ENCODE data around the gene ATP2C1.
A peak's percentile ranks its signal among the peaks of the same experiment; 100 is the strongest.

Gene ATP2C1

DNA sequence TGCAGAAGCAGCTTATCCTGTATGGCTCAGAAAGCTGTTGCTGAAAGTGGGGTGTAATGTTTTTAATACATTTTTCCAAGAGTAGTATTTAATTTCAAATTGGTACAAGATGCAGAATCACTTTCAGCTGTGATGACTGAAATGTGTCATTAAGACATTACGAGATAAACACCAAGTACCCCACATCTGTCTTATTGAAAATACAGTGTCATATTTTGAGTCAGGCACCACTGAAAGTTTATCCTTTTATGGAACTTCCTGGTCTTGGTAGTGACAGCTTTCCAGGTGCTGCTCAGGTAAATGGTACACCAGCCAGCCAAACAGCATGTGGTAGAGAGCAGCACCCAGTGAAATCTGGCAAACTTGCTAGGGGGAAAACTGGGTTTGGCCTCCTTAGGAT is 115.8 kb downstream of the ATP2C1 start:
- DNase-seq (ENCODE audit: low read depth in 1 of 2, low spot score in 1 of 2) = no peak
- H3K4me3 ChIP-seq (replicated peaks; ENCODE audit: insufficient read depth, low read length) = no peak overlapping the region
- H3K27ac ChIP-seq (replicated peaks) = no peak overlapping the region
- no peaks in the 10 kb centered on the region for H3K27me3 ChIP-seq (ENCODE audit: insufficient read depth, poor library complexity, severe bottlenecking)
- TF ChIP-seq, protein P1, sequence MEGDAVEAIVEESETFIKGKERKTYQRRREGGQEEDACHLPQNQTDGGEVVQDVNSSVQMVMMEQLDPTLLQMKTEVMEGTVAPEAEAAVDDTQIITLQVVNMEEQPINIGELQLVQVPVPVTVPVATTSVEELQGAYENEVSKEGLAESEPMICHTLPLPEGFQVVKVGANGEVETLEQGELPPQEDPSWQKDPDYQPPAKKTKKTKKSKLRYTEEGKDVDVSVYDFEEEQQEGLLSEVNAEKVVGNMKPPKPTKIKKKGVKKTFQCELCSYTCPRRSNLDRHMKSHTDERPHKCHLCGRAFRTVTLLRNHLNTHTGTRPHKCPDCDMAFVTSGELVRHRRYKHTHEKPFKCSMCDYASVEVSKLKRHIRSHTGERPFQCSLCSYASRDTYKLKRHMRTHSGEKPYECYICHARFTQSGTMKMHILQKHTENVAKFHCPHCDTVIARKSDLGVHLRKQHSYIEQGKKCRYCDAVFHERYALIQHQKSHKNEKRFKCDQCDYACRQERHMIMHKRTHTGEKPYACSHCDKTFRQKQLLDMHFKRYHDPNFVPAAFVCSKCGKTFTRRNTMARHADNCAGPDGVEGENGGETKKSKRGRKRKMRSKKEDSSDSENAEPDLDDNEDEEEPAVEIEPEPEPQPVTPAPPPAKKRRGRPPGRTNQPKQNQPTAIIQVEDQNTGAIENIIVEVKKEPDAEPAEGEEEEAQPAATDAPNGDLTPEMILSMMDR (IDR thresholded peaks at IDR 0.05; ENCODE audit: insufficient read depth, low read length) = no peak
- TF ChIP-seq POLR2AphosphoS5 (IDR thresholded peaks at IDR 0.05; ENCODE audit: low read depth) = no peak
- no peak for TF ChIP-seq SPI1 (IDR thresholded peaks at IDR 0.05; ENCODE audit: borderline replicate concordance, low read depth)
- TF ChIP-seq, protein P2, sequence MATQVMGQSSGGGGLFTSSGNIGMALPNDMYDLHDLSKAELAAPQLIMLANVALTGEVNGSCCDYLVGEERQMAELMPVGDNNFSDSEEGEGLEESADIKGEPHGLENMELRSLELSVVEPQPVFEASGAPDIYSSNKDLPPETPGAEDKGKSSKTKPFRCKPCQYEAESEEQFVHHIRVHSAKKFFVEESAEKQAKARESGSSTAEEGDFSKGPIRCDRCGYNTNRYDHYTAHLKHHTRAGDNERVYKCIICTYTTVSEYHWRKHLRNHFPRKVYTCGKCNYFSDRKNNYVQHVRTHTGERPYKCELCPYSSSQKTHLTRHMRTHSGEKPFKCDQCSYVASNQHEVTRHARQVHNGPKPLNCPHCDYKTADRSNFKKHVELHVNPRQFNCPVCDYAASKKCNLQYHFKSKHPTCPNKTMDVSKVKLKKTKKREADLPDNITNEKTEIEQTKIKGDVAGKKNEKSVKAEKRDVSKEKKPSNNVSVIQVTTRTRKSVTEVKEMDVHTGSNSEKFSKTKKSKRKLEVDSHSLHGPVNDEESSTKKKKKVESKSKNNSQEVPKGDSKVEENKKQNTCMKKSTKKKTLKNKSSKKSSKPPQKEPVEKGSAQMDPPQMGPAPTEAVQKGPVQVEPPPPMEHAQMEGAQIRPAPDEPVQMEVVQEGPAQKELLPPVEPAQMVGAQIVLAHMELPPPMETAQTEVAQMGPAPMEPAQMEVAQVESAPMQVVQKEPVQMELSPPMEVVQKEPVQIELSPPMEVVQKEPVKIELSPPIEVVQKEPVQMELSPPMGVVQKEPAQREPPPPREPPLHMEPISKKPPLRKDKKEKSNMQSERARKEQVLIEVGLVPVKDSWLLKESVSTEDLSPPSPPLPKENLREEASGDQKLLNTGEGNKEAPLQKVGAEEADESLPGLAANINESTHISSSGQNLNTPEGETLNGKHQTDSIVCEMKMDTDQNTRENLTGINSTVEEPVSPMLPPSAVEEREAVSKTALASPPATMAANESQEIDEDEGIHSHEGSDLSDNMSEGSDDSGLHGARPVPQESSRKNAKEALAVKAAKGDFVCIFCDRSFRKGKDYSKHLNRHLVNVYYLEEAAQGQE (IDR thresholded peaks at IDR 0.05; ENCODE audit: insufficient replicate concordance, low read depth) = no peak
- no peak for TF ChIP-seq GABPA (IDR thresholded peaks at IDR 0.05; ENCODE audit: low read depth)

DNA sequence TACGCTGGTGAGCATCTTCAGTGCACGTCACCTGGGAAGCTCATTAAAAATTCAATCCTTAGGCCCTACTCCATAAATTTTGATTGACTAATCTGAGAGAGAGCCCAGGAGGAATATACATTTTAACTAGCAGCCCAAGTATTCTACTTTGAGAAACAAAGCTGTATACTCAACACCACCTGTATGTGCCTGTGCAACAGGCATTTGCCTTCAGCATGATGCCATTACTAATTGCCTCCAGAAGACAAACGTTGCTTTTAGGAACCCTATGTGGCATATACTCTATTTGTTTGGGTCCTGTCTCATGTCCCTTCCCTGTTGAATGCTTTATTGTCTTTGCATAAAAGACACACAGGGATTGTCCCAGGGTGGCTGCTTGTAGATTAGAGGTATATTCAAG is 125.1 kb downstream of the ATP2C1 start:
- H3K27ac ChIP-seq (replicated peaks) = no peak overlapping the region
- DNase-seq (ENCODE audit: low read depth in 1 of 2, low spot score in 1 of 2) = no peak
- TF ChIP-seq SPI1 (IDR thresholded peaks at IDR 0.05; ENCODE audit: borderline replicate concordance, low read depth) (no peak), POLR2AphosphoS5 (IDR thresholded peaks at IDR 0.05; ENCODE audit: low read depth) (no peak), GABPA (IDR thresholded peaks at IDR 0.05; ENCODE audit: low read depth) (no peak)
- TF ChIP-seq, protein P1 (IDR thresholded peaks at IDR 0.05; ENCODE audit: insufficient read depth, low read length) = no peak
- TF ChIP-seq, protein P2 (IDR thresholded peaks at IDR 0.05; ENCODE audit: insufficient replicate concordance, low read depth) = no peak
- no peaks in the 10 kb centered on the region for H3K27me3 ChIP-seq (ENCODE audit: insufficient read depth, poor library complexity, severe bottlenecking)
- no peak overlapping the region for H3K4me3 ChIP-seq (replicated peaks; ENCODE audit: insufficient read depth, low read length)

DNA sequence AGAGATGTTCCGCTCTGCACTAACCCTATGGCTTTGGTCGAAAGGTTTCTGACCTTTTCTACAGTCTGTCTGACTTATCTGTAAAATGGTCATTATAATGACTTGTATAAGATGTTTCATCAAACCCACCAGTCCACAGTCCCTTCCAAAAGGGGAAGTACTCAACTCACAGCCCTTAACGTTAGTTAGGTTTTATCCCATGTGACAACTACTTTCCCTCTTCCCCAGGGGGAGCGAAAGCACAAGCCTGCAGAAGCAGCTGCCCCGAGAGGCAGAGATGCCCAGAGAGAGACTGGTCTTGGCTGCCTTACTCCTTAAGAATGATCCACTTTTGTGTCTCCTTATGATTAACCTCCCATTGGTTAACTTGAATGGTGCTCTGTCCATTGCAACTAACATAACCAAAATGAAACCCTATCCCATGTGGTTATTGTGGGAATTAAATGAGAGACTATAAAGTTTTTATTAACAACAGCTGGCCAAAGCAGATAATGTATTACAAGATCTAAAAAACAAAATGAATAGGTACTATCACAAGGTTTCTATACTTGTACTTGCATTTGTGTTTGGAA is 126.3 kb downstream of the ATP2C1 start:
- peak; percentile 29 to 83 for DNase-seq (ENCODE audit: low read depth in 1 of 2, low spot score in 1 of 2)
- Histone ChIP-seq H3K4me3 (replicated peaks; ENCODE audit: insufficient read depth, low read length) (no peak overlapping the region), H3K27ac (replicated peaks) (peak overlapping the region; percentile 41), H3K27me3 (ENCODE audit: insufficient read depth, poor library complexity, severe bottlenecking) (no peaks in the 10 kb centered on the region)
- TF ChIP-seq SPI1 (IDR thresholded peaks at IDR 0.05; ENCODE audit: borderline replicate concordance, low read depth) (peak; percentile 73; the same call in 1 of the 2 replicates), GABPA (IDR thresholded peaks at IDR 0.05; ENCODE audit: low read depth) (no peak), POLR2AphosphoS5 (IDR thresholded peaks at IDR 0.05; ENCODE audit: low read depth) (0 out of 2 replicates have a peak, but pooled peaks have one; percentile 21)

DNA sequence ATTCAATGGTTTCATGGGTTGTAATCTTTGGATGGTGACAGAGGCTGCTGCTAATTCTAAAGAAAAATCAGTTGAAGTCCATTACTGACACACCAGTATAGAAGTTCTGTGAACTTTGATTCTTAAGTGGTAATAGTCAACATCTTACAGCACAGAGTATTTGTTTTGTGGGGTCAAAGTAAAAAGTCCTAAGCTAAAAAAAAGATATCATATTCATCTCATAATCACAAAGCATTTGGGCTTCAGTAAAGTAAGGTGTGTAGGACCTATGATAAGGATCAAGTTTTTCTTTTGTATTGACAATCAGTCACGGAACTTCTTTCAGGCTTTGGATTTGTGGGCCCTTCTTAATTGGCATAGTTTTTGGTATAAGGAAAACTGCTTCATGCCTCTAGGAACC is 131.7 kb downstream of the ATP2C1 start:
- no peak overlapping the region for H3K4me3 ChIP-seq (replicated peaks; ENCODE audit: insufficient read depth, low read length)
- DNase-seq (ENCODE audit: low read depth in 1 of 2, low spot score in 1 of 2) = no peak
- no peak overlapping the region; the same call in 1 of the 2 replicates for H3K27ac ChIP-seq (replicated peaks)
- TF ChIP-seq GABPA (IDR thresholded peaks at IDR 0.05; ENCODE audit: low read depth) = no peak
- TF ChIP-seq POLR2AphosphoS5 (IDR thresholded peaks at IDR 0.05; ENCODE audit: low read depth) = no peak
- TF ChIP-seq, protein P2 (IDR thresholded peaks at IDR 0.05; ENCODE audit: insufficient replicate concordance, low read depth) = no peak
- TF ChIP-seq, protein P1 (IDR thresholded peaks at IDR 0.05; ENCODE audit: insufficient read depth, low read length) = no peak
- no peak for TF ChIP-seq SPI1 (IDR thresholded peaks at IDR 0.05; ENCODE audit: borderline replicate concordance, low read depth)
- H3K27me3 ChIP-seq (ENCODE audit: insufficient read depth, poor library complexity, severe bottlenecking) = no peaks in the 10 kb centered on the region
